NB4 (cell line): ENCODE measurements around the gene OTUB1.

ENCODE experiments used
- DNase-seq: peaks from one replicate; pipeline ENCODE4 v3.0.0; 2010; ENCODE audit warnings: low read depth
- H3K4me3 ChIP-seq: one replicate; pipeline ENCODE4 v1.5.1; 2011; ENCODE audit warnings: mild to moderate bottlenecking, low read depth, low read length, moderate library complexity
- MYC ChIP-seq: IDR thresholded peaks from 2 replicates; pipeline ENCODE4 v1.6.1; 2011; ENCODE audit warnings: low read depth, low read length
- POLR2A ChIP-seq: IDR thresholded peaks from 2 replicates; pipeline ENCODE4 v1.6.1; 2011; ENCODE audit warnings: mild to moderate bottlenecking; ENCODE audit not compliant: insufficient read length; ENCODE audit errors: extremely low read depth
- TF ChIP-seq, protein P1 (sequence below): IDR thresholded peaks from 2 replicates; pipeline ENCODE4 v1.6.1; 2011; ENCODE audit warnings: low read depth, low read length
- TF ChIP-seq, protein P2 (sequence below): IDR thresholded peaks from one replicate; pipeline ENCODE4 v1.5.1; 2012; ENCODE audit warnings: low read depth, low read length

OTUB1 gene, protein sequence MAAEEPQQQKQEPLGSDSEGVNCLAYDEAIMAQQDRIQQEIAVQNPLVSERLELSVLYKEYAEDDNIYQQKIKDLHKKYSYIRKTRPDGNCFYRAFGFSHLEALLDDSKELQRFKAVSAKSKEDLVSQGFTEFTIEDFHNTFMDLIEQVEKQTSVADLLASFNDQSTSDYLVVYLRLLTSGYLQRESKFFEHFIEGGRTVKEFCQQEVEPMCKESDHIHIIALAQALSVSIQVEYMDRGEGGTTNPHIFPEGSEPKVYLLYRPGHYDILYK

DNA sequence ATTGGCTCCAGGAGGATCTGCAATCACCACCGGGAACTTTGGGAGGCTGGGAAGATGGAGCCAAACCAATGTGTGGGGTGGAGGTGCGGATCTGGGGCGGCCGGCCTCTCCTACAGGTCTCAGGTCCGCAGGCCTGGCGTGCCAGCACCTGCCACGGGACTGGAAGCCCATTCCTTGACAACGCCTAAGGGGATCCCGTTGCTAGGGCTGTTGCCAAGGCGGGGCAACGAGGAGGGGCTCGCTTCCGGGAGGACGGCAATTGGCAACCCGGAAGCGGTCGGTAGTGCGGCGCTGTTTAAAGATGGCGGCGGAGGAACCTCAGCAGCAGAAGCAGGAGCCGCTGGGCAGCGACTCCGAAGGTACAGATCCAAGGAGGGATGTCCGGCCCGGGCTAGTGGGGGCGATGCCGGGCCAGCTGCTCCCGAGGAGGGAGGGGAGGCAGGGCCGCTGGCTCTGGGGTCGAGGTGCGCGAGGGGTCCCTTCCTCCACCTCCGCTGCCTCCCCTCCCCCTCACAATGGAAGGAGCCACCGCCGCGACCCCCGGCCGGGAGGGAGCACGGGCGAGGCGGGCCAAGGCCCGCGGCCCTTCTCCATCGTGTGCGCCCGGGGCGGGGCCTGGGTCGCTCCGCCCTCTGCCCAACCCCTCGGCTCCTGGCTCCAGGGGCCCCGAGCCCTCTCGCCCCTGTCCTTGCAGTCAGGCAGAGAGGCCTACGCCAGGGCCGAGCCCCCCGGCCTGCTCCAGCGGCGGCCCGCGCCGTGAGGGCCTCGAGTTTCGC, at the start of gene OTUB1:
OTUB1 (plus strand) TSS at position 283 of the 776 bp plus-strand sequence; CDS start at position 302, 19 bp downstream.
- DNase-seq = peak; percentile 93
- peak within 1 kb of the TSS; percentile 80 for H3K4me3 ChIP-seq
- TF ChIP-seq, protein P1, sequence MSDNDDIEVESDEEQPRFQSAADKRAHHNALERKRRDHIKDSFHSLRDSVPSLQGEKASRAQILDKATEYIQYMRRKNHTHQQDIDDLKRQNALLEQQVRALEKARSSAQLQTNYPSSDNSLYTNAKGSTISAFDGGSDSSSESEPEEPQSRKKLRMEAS = peak; percentile 64
- TF ChIP-seq, protein P2, sequence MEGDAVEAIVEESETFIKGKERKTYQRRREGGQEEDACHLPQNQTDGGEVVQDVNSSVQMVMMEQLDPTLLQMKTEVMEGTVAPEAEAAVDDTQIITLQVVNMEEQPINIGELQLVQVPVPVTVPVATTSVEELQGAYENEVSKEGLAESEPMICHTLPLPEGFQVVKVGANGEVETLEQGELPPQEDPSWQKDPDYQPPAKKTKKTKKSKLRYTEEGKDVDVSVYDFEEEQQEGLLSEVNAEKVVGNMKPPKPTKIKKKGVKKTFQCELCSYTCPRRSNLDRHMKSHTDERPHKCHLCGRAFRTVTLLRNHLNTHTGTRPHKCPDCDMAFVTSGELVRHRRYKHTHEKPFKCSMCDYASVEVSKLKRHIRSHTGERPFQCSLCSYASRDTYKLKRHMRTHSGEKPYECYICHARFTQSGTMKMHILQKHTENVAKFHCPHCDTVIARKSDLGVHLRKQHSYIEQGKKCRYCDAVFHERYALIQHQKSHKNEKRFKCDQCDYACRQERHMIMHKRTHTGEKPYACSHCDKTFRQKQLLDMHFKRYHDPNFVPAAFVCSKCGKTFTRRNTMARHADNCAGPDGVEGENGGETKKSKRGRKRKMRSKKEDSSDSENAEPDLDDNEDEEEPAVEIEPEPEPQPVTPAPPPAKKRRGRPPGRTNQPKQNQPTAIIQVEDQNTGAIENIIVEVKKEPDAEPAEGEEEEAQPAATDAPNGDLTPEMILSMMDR = no peak
- TF ChIP-seq POLR2A = peak; percentile 84
- TF ChIP-seq MYC = peak; percentile 66

GRCh38 chr11:63937713-63938478, 48.3 kb upstream of the OTUB1 start:
- peak; percentile 55 for DNase-seq
- TF ChIP-seq POLR2A (no peak), MYC (0 out of 2 replicates have a peak, but pooled peaks have one; percentile 10)
- TF ChIP-seq, protein P1 = no peak; the same call in 1 of the 2 replicates
- TF ChIP-seq, protein P2 = no peak
- peak overlapping the region; percentile 69 for H3K4me3 ChIP-seq

DNA sequence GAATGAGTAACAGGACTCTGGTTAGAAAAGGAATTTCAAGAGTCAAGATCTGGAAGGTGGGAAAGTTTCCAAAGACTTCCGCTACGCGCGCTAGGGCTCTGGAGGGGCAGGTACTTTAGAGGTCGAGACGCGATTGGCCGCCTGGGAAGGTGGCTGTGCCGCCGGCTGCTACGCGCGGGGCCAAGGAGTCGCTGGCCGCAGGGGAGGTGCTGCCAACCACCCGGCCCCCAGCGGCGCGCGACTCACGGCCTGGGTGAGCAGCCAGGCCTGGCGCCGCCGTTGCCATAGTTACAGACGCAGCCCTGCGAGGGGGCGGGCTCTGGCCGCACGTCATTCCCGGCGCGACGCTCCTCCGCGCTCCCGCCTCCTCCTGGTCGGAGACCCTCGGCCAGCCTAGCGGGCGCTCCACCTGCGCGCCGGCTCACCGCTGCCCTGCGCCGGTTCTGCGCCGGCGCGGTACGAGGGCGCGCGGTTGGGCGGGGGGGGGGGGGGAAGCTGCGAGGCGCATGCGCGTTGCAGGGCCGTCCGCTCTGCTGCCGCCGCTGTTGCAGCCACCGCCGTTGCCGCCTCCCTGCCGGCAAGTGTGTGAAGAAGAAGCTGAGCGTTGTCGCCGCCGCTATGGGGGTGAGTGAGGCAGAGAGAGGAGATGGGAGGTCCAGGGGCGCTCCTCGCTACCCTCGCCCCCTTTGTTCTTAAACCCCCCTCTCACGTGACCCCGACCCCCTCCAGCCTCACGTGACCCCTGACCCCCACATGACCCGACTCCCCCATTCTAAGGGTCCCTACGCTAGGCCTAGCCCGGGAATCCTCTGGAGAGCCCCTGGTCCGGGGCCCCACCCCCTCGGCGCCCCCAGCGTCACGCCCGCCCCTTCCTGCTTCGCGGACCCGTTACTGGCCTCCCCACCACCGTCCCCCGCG, 47.5 kb upstream of the OTUB1 start, which contains the start of gene NAA40:
NAA40 (plus strand) TSS at position 524 of the 918 bp plus-strand sequence; CDS start at position 619, 95 bp downstream.
- peak within 1 kb of the TSS; percentile 69 for H3K4me3 ChIP-seq
- peak; percentile 99 for DNase-seq
- TF ChIP-seq POLR2A (peak; percentile 55), MYC (peak; percentile 93)
- TF ChIP-seq, protein P1 = peak; percentile 90
- TF ChIP-seq, protein P2 = no peak

DNA sequence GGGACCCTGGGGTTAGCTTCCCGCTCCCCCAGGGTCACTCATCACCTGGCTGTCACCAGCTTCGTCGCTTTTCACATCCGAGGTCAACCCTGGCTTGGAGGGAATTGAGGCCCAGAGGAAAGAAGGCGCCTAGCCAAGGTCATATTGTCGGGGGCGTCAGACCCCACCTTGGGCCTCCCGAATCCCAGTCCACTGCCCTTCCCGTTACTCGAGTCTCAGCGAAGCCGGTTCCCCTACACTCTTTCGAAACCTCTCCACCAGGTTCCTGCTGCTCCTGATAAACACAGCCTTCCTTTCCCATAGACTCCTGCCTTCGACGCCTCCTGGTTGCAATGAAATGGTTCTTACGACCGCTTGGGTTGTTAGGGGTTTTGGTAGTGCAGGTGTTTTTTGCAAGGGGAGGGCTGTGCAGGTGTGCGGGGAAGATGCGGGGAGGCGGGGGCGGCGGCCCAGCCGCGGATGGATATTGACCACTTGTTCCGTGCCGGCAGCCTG, 46.8 kb upstream of the OTUB1 start:
- TF ChIP-seq, protein P1 = no peak
- H3K4me3 ChIP-seq = peak overlapping the region; percentile 67
- DNase-seq = no peak

DNA sequence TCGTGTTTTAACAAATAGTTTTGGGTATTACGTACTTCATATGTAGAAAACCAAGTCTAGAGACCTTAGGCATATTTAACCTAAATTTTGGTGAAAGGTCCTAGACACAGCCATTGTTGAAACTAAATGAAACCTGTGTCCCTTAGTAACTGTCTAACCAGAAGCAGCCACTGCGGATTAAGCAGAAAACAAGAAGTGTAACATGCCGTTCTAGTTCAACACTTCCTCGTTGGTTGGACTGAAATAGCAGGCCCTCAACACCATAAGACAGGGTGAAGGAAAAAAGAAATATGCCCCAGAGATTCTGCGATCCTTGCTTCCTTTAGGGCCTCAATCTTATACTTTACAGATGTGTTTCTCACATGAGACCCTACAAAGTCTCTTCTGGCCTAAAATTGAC, 45.5 kb upstream of the OTUB1 start:
- peak; percentile 56 for DNase-seq
- TF ChIP-seq, protein P2 = no peak
- TF ChIP-seq, protein P1 = no peak; the same call in 1 of the 2 replicates
- TF ChIP-seq POLR2A (no peak), MYC (no peak)
- H3K4me3 ChIP-seq = peak overlapping the region; percentile 2
